ENCODE data around the gene TMEM132E.

Gene TMEM132E

GRCh38 chr17:34670618-34671017 lies 91.2 kb downstream of the TMEM132E start:
- Histone ChIP-seq H4K5ac (ENCODE audit: low read length) (no peak overlapping the region), H3K27me3 (ENCODE audit: insufficient read depth, low read length, poor library complexity) (no peaks in the 10 kb centered on the region), H3K4me3 (ENCODE audit: low read length) (no peak overlapping the region), H3K36me3 (ENCODE audit: control insufficient read depth, insufficient read depth, low read length) (no peaks in the 10 kb centered on the region), H3K9ac (ENCODE audit: low read length) (no peak overlapping the region), H3K4me1 (ENCODE audit: control insufficient read depth, low read depth, low read length) (no peaks in the 10 kb centered on the region), H2BK120ac (ENCODE audit: low read depth, low read length) (no peak overlapping the region), H2BK15ac (replicated peaks; ENCODE audit: low read depth) (no peak overlapping the region), H2AK5ac (ENCODE audit: low read length) (no peak overlapping the region), H3K4me2 (ENCODE audit: low read length) (no peak overlapping the region), H2BK5ac (ENCODE audit: low read length) (no peak overlapping the region), H3K18ac (ENCODE audit: low read length) (no peak overlapping the region), H3K79me2 (ENCODE audit: control insufficient read depth, insufficient read depth, low read length) (no peaks in the 10 kb centered on the region), H3K56ac (ENCODE audit: low read length) (no peak overlapping the region), H4K8ac (ENCODE audit: low read depth, low read length) (no peak overlapping the region), H3K4ac (ENCODE audit: low read depth, low read length) (no peak overlapping the region), H3K79me1 (ENCODE audit: low read length) (no peaks in the 10 kb centered on the region), H3K27ac (ENCODE audit: low read depth, low read length) (no peak overlapping the region), H3K23ac (ENCODE audit: low read length) (no peak overlapping the region)
- no CpG with 5 or more reads among the region's 7 CpGs for WGBS (ENCODE audit: extremely low coverage, insufficient coverage, low lambda C conversion rate)
- DNase-seq, result no peak

GRCh38 chr17:34671191-34671590 lies 91.8 kb downstream of the TMEM132E start:
- Histone ChIP-seq H3K56ac (ENCODE audit: low read length) (no peak overlapping the region), H3K18ac (ENCODE audit: low read length) (no peak overlapping the region), H3K79me1 (ENCODE audit: low read length) (no peaks in the 10 kb centered on the region), H3K4me3 (ENCODE audit: low read length) (no peak overlapping the region), H2BK15ac (replicated peaks; ENCODE audit: low read depth) (no peak overlapping the region), H3K4me1 (ENCODE audit: control insufficient read depth, low read depth, low read length) (peaks cover 1% of the 10 kb centered on the region), H2BK120ac (ENCODE audit: low read depth, low read length) (no peak overlapping the region), H3K4ac (ENCODE audit: low read depth, low read length) (no peak overlapping the region), H3K4me2 (ENCODE audit: low read length) (no peak overlapping the region), H2AK5ac (ENCODE audit: low read length) (no peak overlapping the region), H3K79me2 (ENCODE audit: control insufficient read depth, insufficient read depth, low read length) (no peaks in the 10 kb centered on the region), H3K9ac (ENCODE audit: low read length) (no peak overlapping the region), H3K27me3 (ENCODE audit: insufficient read depth, low read length, poor library complexity) (no peaks in the 10 kb centered on the region), H4K5ac (ENCODE audit: low read length) (no peak overlapping the region), H4K8ac (ENCODE audit: low read depth, low read length) (no peak overlapping the region), H3K23ac (ENCODE audit: low read length) (no peak overlapping the region), H2BK5ac (ENCODE audit: low read length) (no peak overlapping the region), H3K27ac (ENCODE audit: low read depth, low read length) (no peak overlapping the region), H3K36me3 (ENCODE audit: control insufficient read depth, insufficient read depth, low read length) (no peaks in the 10 kb centered on the region)
- WGBS (ENCODE audit: extremely low coverage, insufficient coverage, low lambda C conversion rate), result no CpG with 5 or more reads among the region's 4 CpGs
- no peak for DNase-seq

GRCh38 chr17:34672176-34672785 lies 92.9 kb downstream of the TMEM132E start:
- no peak overlapping the region for H4K8ac ChIP-seq (ENCODE audit: low read depth, low read length)
- no peak for DNase-seq
- H3K9ac ChIP-seq (ENCODE audit: low read length), result no peak overlapping the region
- no peak overlapping the region for H3K56ac ChIP-seq (ENCODE audit: low read length)
- H3K27ac ChIP-seq (ENCODE audit: low read depth, low read length), result no peak overlapping the region
- no peaks in the 10 kb centered on the region for H3K36me3 ChIP-seq (ENCODE audit: control insufficient read depth, insufficient read depth, low read length)
- H3K79me1 ChIP-seq (ENCODE audit: low read length), result no peaks in the 10 kb centered on the region
- no peak overlapping the region for H2BK120ac ChIP-seq (ENCODE audit: low read depth, low read length)
- peaks cover 2% of the 10 kb centered on the region for H3K4me1 ChIP-seq (ENCODE audit: control insufficient read depth, low read depth, low read length)
- no peak overlapping the region for H4K5ac ChIP-seq (ENCODE audit: low read length)
- no peak overlapping the region for H3K4me3 ChIP-seq (ENCODE audit: low read length)
- no peak overlapping the region for H3K18ac ChIP-seq (ENCODE audit: low read length)
- H2AK5ac ChIP-seq (ENCODE audit: low read length), result no peak overlapping the region
- no CpG with 5 or more reads among the region's 3 CpGs for WGBS (ENCODE audit: extremely low coverage, insufficient coverage, low lambda C conversion rate)
- no peak overlapping the region for H3K23ac ChIP-seq (ENCODE audit: low read length)
- H3K4ac ChIP-seq (ENCODE audit: low read depth, low read length), result no peak overlapping the region
- H3K4me2 ChIP-seq (ENCODE audit: low read length), result no peak overlapping the region
- no peak overlapping the region for H2BK5ac ChIP-seq (ENCODE audit: low read length)
- H2BK15ac ChIP-seq (replicated peaks; ENCODE audit: low read depth), result no peak overlapping the region
- no peaks in the 10 kb centered on the region for H3K79me2 ChIP-seq (ENCODE audit: control insufficient read depth, insufficient read depth, low read length)
- H3K27me3 ChIP-seq (ENCODE audit: insufficient read depth, low read length, poor library complexity), result no peaks in the 10 kb centered on the region

- no peak overlapping the region for H2BK15ac ChIP-seq (replicated peaks; ENCODE audit: low read depth)
- H2AK5ac ChIP-seq (ENCODE audit: low read length), result no peak overlapping the region
- H3K27ac ChIP-seq (ENCODE audit: low read depth, low read length), result no peak overlapping the region
- no peaks in the 10 kb centered on the region for H3K79me2 ChIP-seq (ENCODE audit: control insufficient read depth, insufficient read depth, low read length)
- H3K4me3 ChIP-seq (ENCODE audit: low read length), result no peak overlapping the region
- no peak for DNase-seq
- no peak overlapping the region for H4K5ac ChIP-seq (ENCODE audit: low read length)
- no peak overlapping the region for H4K8ac ChIP-seq (ENCODE audit: low read depth, low read length)
- no CpG with 5 or more reads among the region's 2 CpGs for WGBS (ENCODE audit: extremely low coverage, insufficient coverage, low lambda C conversion rate)
- no peak overlapping the region for H3K4me2 ChIP-seq (ENCODE audit: low read length)
- H2BK5ac ChIP-seq (ENCODE audit: low read length), result no peak overlapping the region
- no peak overlapping the region for H2BK120ac ChIP-seq (ENCODE audit: low read depth, low read length)
- H3K18ac ChIP-seq (ENCODE audit: low read length), result no peak overlapping the region
- no peaks in the 10 kb centered on the region for H3K36me3 ChIP-seq (ENCODE audit: control insufficient read depth, insufficient read depth, low read length)
- no peaks in the 10 kb centered on the region for H3K79me1 ChIP-seq (ENCODE audit: low read length)
- no peak overlapping the region for H3K4ac ChIP-seq (ENCODE audit: low read depth, low read length)
- H3K23ac ChIP-seq (ENCODE audit: low read length), result no peak overlapping the region
- H3K56ac ChIP-seq (ENCODE audit: low read length), result no peak overlapping the region
- H3K27me3 ChIP-seq (ENCODE audit: insufficient read depth, low read length, poor library complexity), result no peaks in the 10 kb centered on the region
- no peak overlapping the region for H3K9ac ChIP-seq (ENCODE audit: low read length)
- peaks cover 2% of the 10 kb centered on the region for H3K4me1 ChIP-seq (ENCODE audit: control insufficient read depth, low read depth, low read length)
Measured at GRCh38 chr17:34673516-34673915, 94.1 kb downstream of the TMEM132E start.

- Histone ChIP-seq H3K36me3 (ENCODE audit: control insufficient read depth, insufficient read depth, low read length) (no peaks in the 10 kb centered on the region), H3K4ac (ENCODE audit: low read depth, low read length) (no peak overlapping the region), H3K56ac (ENCODE audit: low read length) (no peak overlapping the region), H2BK120ac (ENCODE audit: low read depth, low read length) (no peak overlapping the region), H3K27ac (ENCODE audit: low read depth, low read length) (no peak overlapping the region), H3K4me2 (ENCODE audit: low read length) (no peak overlapping the region), H3K27me3 (ENCODE audit: insufficient read depth, low read length, poor library complexity) (no peaks in the 10 kb centered on the region), H3K4me3 (ENCODE audit: low read length) (no peak overlapping the region), H3K4me1 (ENCODE audit: control insufficient read depth, low read depth, low read length) (peaks cover 2% of the 10 kb centered on the region), H2AK5ac (ENCODE audit: low read length) (no peak overlapping the region), H3K79me1 (ENCODE audit: low read length) (no peaks in the 10 kb centered on the region), H2BK15ac (replicated peaks; ENCODE audit: low read depth) (no peak overlapping the region), H3K18ac (ENCODE audit: low read length) (no peak overlapping the region), H3K9ac (ENCODE audit: low read length) (no peak overlapping the region), H3K79me2 (ENCODE audit: control insufficient read depth, insufficient read depth, low read length) (no peaks in the 10 kb centered on the region), H3K23ac (ENCODE audit: low read length) (no peak overlapping the region), H4K5ac (ENCODE audit: low read length) (no peak overlapping the region), H4K8ac (ENCODE audit: low read depth, low read length) (no peak overlapping the region), H2BK5ac (ENCODE audit: low read length) (no peak overlapping the region)
- WGBS (ENCODE audit: extremely low coverage, insufficient coverage, low lambda C conversion rate), result no CpG with 5 or more reads among the region's 7 CpGs
- DNase-seq, result no peak
Measured at GRCh38 chr17:34673995-34674890, 94.9 kb downstream of the TMEM132E start.

Measured in mesendoderm (in vitro differentiated cells).